Activated CD4-positive, alpha-beta T cell treated with anti-CD3 and anti-CD28 coated beads, Interleukin-2, amount 10 ng/mL, durations not matched to agents 7 days and 5 days (primary cell): Measurements from ENCODE around the gene HNRNPA0. TPM values are rescaled to one million over a fixed set of nuclear protein-coding genes. Genes with fewer than 3 reads are reported as not detected.

Experiments
- CTCF ChIA-PET: fragments of 350-600 bp; sonication (Branson Sonifier 250); formaldehyde crosslinking; loops from one replicate; lab custom pipeline; 2021; ENCODE audit warnings: antibody characterized with exemption; lab: Charles Lee
- POLR2A ChIA-PET: fragments of 350-600 bp; sonication (Branson Sonifier 250); formaldehyde crosslinking; loops from one replicate; lab custom pipeline; 2021; ENCODE audit warnings: antibody characterized with exemption; lab: Charles Lee
- DNase-seq: peaks from one replicate; pipeline ENCODE4 v3.0.0-alpha.2; 2020
- H3K27ac Mint-ChIP-seq: one replicate; pipeline ENCODE4 v1.8.0; 2021; ENCODE audit warnings: mild to moderate bottlenecking, moderate library complexity, mixed read lengths
- H3K27me3 Mint-ChIP-seq: one replicate; pipeline ENCODE4 v1.8.0; 2021; ENCODE audit warnings: mixed read lengths
- H3K36me3 Mint-ChIP-seq: one replicate; pipeline ENCODE4 v1.8.0; 2021; ENCODE audit warnings: low read depth, mixed read lengths
- H3K4me1 Mint-ChIP-seq: one replicate; pipeline ENCODE4 v1.8.0; 2021; ENCODE audit warnings: mixed read lengths
- H3K4me3 Mint-ChIP-seq: one replicate; pipeline ENCODE4 v1.8.0; 2021; ENCODE audit warnings: mild to moderate bottlenecking, moderate library complexity, mixed read lengths
- H3K9me3 Mint-ChIP-seq: one replicate; pipeline ENCODE4 v1.8.0; 2021; ENCODE audit warnings: mixed read lengths
- total RNA-seq, 2 experiments: library from RNA; stranded (reverse); gene quantifications; one replicate each; pipeline ENCODE4 v1.2.3, GENCODE V29; 2021

The HNRNPA0 gene
- total RNA-seq, 2 experiments from 2014 or later = 26.0 to 31.8 TPM

- no peaks in the 10 kb centered on the region for H3K27me3 Mint-ChIP-seq
- DNase-seq = no peak
- peaks cover 7% of the 10 kb centered on the region for H3K4me1 Mint-ChIP-seq
- peaks cover 58% of the 10 kb centered on the region for H3K36me3 Mint-ChIP-seq
- H3K4me3 Mint-ChIP-seq = no peak overlapping the region
- ChIA-PET CTCF (interaction anchor here (0.7 to 2.2 kb wide), 3 partner anchors 21 to 52 kb away, joined by 3 to 6 read pairs (median 4); no protein-coding TSS in a partner anchor), POLR2A (interaction anchor here (0.8 kb wide), 1 partner anchor 9 kb away, joined by 3 read pairs; no protein-coding TSS in a partner anchor)
- no peak overlapping the region for H3K27ac Mint-ChIP-seq
- peaks cover 12% of the 10 kb centered on the region for H3K9me3 Mint-ChIP-seq
Measured at GRCh38 chr5:137712139-137712667, 42.0 kb downstream of the HNRNPA0 start.

DNA sequence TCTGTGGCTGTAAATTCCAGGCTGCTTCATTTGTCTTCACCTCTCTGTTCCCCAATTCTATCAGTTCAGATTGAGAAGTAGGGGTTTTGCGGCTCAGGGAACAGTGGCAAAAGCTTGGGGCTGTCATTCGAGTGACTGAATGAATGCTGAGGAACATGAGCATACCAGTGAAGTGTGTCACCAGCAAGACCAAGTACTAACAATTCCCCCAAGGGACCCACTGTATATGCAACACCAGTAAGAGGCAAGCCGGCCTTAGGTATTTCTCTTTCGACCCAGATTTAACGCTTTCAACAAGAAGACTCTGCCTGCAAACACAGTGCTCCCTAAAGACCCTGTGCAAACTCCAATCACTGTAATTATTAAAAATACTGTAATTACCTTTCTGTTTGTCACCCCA, 44.1 kb downstream of the HNRNPA0 start:
- DNase-seq = no peak
- Mint-ChIP-seq H3K36me3 (peaks cover 60% of the 10 kb centered on the region), H3K4me1 (peaks cover 7% of the 10 kb centered on the region), H3K4me3 (no peak overlapping the region), H3K9me3 (peaks cover 12% of the 10 kb centered on the region), H3K27me3 (no peaks in the 10 kb centered on the region), H3K27ac (no peak overlapping the region)
- ChIA-PET CTCF (no interaction called here), POLR2A (no interaction called here)

- H3K27me3 Mint-ChIP-seq = no peaks in the 10 kb centered on the region
- no peak for DNase-seq
- peaks cover 7% of the 10 kb centered on the region for H3K4me1 Mint-ChIP-seq
- ChIA-PET CTCF (interaction anchor here (0.7 to 0.8 kb wide), 2 partner anchors 10 to 35 kb away, joined by 3 read pairs; no protein-coding TSS in a partner anchor), POLR2A (no interaction called here)
- peaks cover 52% of the 10 kb centered on the region for H3K36me3 Mint-ChIP-seq
- no peak overlapping the region for H3K27ac Mint-ChIP-seq
- H3K4me3 Mint-ChIP-seq = no peak overlapping the region
- H3K9me3 Mint-ChIP-seq = peaks cover 9% of the 10 kb centered on the region
Measured at GRCh38 chr5:137708796-137709559, 45.2 kb downstream of the HNRNPA0 start.

DNA sequence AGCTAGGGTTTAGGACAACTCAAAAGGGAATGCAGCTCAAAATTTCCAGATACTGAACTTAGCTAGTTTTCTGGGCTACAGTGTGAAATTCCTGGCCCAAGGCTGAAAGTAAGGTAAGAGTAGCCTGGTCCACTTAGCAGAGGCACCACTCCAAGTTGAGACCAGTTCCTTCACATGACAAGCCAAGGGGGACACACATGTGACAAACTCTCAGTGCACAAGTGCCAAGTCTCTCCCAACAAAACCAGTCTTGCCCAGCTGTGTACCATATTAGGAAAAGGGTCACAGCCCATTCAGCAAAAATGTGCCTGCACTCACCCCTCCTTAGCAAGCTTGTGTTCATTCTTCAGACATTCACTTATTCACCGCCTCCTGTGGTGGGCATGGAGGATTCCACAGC, 46.1 kb downstream of the HNRNPA0 start:
- DNase-seq = no peak
- POLR2A ChIA-PET = no interaction called here
- Mint-ChIP-seq H3K36me3 (peaks cover 53% of the 10 kb centered on the region), H3K4me1 (peaks cover 7% of the 10 kb centered on the region), H3K9me3 (peaks cover 5% of the 10 kb centered on the region), H3K27me3 (no peaks in the 10 kb centered on the region), H3K27ac (no peak overlapping the region), H3K4me3 (no peak overlapping the region)
- CTCF ChIA-PET = interaction anchor here (0.6 to 0.8 kb wide), 2 partner anchors 9 to 134 kb away, joined by 3 read pairs; no protein-coding TSS in a partner anchor

- Mint-ChIP-seq H3K4me3 (no peak overlapping the region), H3K9me3 (no peaks in the 10 kb centered on the region), H3K27ac (no peak overlapping the region), H3K4me1 (peaks cover 7% of the 10 kb centered on the region), H3K36me3 (peaks cover 55% of the 10 kb centered on the region), H3K27me3 (no peaks in the 10 kb centered on the region)
- ChIA-PET CTCF (no interaction called here), POLR2A (no interaction called here)
- DNase-seq = no peak
Measured at GRCh38 chr5:137706841-137707240, 47.3 kb downstream of the HNRNPA0 start.

DNA sequence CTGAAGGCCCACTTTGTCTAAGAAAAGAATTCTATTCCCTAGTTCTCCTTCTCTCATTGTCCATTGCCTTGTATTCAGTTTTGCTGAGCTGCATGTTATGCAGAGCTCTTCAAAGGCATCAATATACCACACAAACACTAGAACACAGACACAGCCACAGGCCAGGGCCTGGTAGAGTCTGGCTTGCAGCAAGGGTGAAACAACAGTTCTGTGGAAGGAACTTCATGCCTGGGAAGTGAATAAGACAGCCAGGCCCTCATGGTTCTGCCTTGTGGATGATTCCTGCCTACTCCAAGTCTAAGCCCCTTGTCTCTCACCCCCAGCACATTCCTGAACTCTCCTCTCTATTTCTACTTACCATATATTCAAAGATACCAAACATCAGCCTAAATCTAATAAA, 49.1 kb downstream of the HNRNPA0 start:
- Mint-ChIP-seq H3K9me3 (no peaks in the 10 kb centered on the region), H3K4me3 (no peak overlapping the region), H3K27me3 (no peaks in the 10 kb centered on the region), H3K4me1 (peaks cover 7% of the 10 kb centered on the region), H3K27ac (peak overlapping the region; percentile 14), H3K36me3 (peaks cover 53% of the 10 kb centered on the region)
- DNase-seq = no peak
- ChIA-PET CTCF (no interaction called here), POLR2A (no interaction called here)

GRCh38 chr5:137703565-137703964, 50.6 kb downstream of the HNRNPA0 start:
- DNase-seq = no peak
- ChIA-PET POLR2A (no interaction called here), CTCF (no interaction called here)
- H3K4me1 Mint-ChIP-seq = peaks cover 4% of the 10 kb centered on the region
- no peaks in the 10 kb centered on the region for H3K9me3 Mint-ChIP-seq
- H3K27ac Mint-ChIP-seq = no peak overlapping the region
- H3K36me3 Mint-ChIP-seq = peaks cover 49% of the 10 kb centered on the region
- no peaks in the 10 kb centered on the region for H3K27me3 Mint-ChIP-seq
- H3K4me3 Mint-ChIP-seq = no peak overlapping the region

- no peak for DNase-seq
- CTCF ChIA-PET = interaction anchor here (1.0 kb wide), 1 partner anchor 41 kb away, joined by 3 read pairs; no protein-coding TSS in a partner anchor
- Mint-ChIP-seq H3K36me3 (peaks cover 54% of the 10 kb centered on the region), H3K27me3 (no peaks in the 10 kb centered on the region), H3K4me1 (peaks cover 26% of the 10 kb centered on the region), H3K4me3 (no peak overlapping the region), H3K9me3 (peaks cover 6% of the 10 kb centered on the region), H3K27ac (no peak overlapping the region)
- POLR2A ChIA-PET = no interaction called here
Measured at GRCh38 chr5:137700282-137700680, 53.9 kb downstream of the HNRNPA0 start.

- H3K27me3 Mint-ChIP-seq = no peaks in the 10 kb centered on the region
- no peak overlapping the region for H3K27ac Mint-ChIP-seq
- no peak for DNase-seq
- ChIA-PET CTCF (interaction anchor here (1.0 to 1.1 kb wide), 2 partner anchors 9 to 42 kb away, joined by 3 read pairs; no protein-coding TSS in a partner anchor), POLR2A (no interaction called here)
- peaks cover 59% of the 10 kb centered on the region for H3K36me3 Mint-ChIP-seq
- H3K4me3 Mint-ChIP-seq = no peak overlapping the region
- H3K9me3 Mint-ChIP-seq = peaks cover 11% of the 10 kb centered on the region
- peaks cover 33% of the 10 kb centered on the region for H3K4me1 Mint-ChIP-seq
Measured at GRCh38 chr5:137699336-137700281, 54.6 kb downstream of the HNRNPA0 start.

DNA sequence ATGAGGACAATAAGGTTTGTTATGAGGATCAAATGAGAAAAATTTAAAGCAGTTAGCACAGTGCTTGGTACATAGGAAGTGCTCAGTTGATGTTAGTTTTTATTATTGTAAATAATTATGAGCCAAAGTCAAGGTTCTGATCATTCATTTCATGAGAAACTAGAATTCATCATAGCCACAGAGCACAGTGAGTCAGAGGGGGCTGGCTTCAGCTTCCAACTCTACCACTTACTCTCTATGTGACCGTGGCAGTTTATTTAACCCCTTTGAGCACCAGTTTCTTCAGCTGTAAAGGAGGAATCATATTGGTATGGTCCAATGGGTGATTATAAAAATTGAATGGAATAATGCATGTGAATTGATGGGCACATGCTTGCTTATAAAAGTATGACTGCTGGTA, 57.7 kb downstream of the HNRNPA0 start:
- H3K27ac Mint-ChIP-seq = peak overlapping the region; percentile 93
- peaks cover 11% of the 10 kb centered on the region for H3K9me3 Mint-ChIP-seq
- H3K4me1 Mint-ChIP-seq = peaks cover 42% of the 10 kb centered on the region
- POLR2A ChIA-PET = no interaction called here
- DNase-seq = no peak
- CTCF ChIA-PET = interaction anchor here (0.6 to 1.3 kb wide), 4 partner anchors 12 to 57 kb away, joined by 3 to 4 read pairs (median 4); no protein-coding TSS in a partner anchor
- H3K27me3 Mint-ChIP-seq = no peaks in the 10 kb centered on the region
- no peak overlapping the region for H3K4me3 Mint-ChIP-seq
- peaks cover 49% of the 10 kb centered on the region for H3K36me3 Mint-ChIP-seq

DNA sequence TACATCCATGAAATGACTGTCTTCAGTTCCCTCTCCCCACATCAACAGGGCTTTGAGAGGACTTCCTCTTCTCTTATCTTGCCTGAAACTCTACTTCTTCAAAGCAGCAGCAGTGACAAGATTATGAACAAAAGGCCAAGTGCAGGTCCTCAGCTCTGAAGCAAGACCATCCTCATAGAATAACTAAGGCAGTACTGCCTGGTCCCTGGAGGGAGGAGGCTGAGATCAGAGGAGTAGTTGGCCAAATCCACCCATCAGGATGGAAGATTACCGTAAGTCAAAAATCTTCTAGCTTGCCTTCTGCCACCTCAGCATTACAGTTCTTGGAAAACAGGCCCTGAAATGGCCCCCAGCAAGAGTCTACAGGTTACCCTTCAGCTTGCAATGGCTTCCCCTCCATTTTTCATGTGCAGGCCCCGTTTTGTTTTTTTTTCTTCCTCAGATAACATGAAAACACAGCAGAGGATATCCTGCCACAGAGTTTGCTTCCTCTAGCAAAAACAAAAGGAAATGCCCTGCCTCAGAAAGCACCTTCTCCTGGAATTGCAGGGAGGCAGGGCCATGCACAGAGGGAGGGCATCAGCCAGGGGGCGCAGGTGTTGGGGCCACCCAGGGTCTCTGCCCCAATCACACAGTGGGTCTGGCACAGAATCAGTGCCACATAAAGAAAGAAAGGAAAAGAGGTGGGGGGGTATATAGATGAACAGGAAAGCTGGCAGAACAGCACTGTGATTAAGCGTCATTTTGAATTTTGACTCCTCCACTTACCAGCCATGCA, 58.3 kb downstream of the HNRNPA0 start:
- Mint-ChIP-seq H3K36me3 (peaks cover 47% of the 10 kb centered on the region), H3K27ac (peak overlapping the region; percentile 93), H3K9me3 (peaks cover 11% of the 10 kb centered on the region), H3K4me1 (peaks cover 42% of the 10 kb centered on the region), H3K27me3 (no peaks in the 10 kb centered on the region), H3K4me3 (peak overlapping the region; percentile 40)
- ChIA-PET POLR2A (interaction anchor here (0.7 kb wide), 1 partner anchor 16 kb away, joined by 4 read pairs; no protein-coding TSS in a partner anchor), CTCF (interaction anchor here (0.6 to 1.8 kb wide), 10 partner anchors 10 to 327 kb away, joined by 3 to 4 read pairs (median 3); no protein-coding TSS in a partner anchor)
- DNase-seq = peak; percentile 47
